Subcutaneous adipose tissue (tissue), 4 donors: ENCODE measurements around the gene SBF2. TPM values are rescaled to one million over a fixed set of nuclear protein-coding genes. Genes with fewer than 3 reads are reported as not detected.

Experiments used
- CTCF ChIP-seq: fragments of 450-650 bp; IDR thresholded peaks from one replicate; pipeline ENCODE4 v1.5.1; 2016; ENCODE audit warnings: low read depth, mild to moderate bottlenecking, control low read depth, antibody characterized with exemption, moderate library complexity
- total RNA-seq, 4 donors: library from RNA; depleted of rRNA; stranded (reverse); fragments of >200 nt; gene quantifications; one replicate each; pipeline ENCODE4 v1.1.0, GENCODE V29; 2016

The SBF2 gene
- total RNA-seq, 4 donors from 2014 or later = 87.2 to 103 (median 97.3) TPM

GRCh38 chr11:9774109-9774508, 519.9 kb downstream of the SBF2 start:
- no peak for TF ChIP-seq CTCF

GRCh38 chr11:9773524-9773923, 520.5 kb downstream of the SBF2 start:
- no peak for TF ChIP-seq CTCF

GRCh38 chr11:9772218-9772617, 521.8 kb downstream of the SBF2 start:
- no peak for TF ChIP-seq CTCF

- TF ChIP-seq CTCF = no peak
Measured at GRCh38 chr11:9771071-9771511, 522.9 kb downstream of the SBF2 start.

GRCh38 chr11:9769621-9770020, 524.4 kb downstream of the SBF2 start:
- TF ChIP-seq CTCF = no peak

GRCh38 chr11:9765320-9766101, 528.5 kb downstream of the SBF2 start:
- no peak for TF ChIP-seq CTCF

GRCh38 chr11:9763301-9763700, 530.7 kb downstream of the SBF2 start:
- TF ChIP-seq CTCF = no peak
